Right lobe of liver (tissue), 4 donors: ENCODE measurements around the gene OTOP3.

Source experiments
- POLR2A ChIP-seq: fragments of 450-650 bp; IDR thresholded peaks from one replicate; pipeline ENCODE4 v1.6.1; 2017; ENCODE audit warnings: antibody characterized with exemption, mild to moderate bottlenecking
- TF ChIP-seq, protein P1 (sequence below), 4 donors: fragments of 200-600 bp in 3 of 4; fragments of 450-650 bp in 1 of 4; IDR thresholded peaks; one replicate each; pipeline versions ENCODE4 v1.5.1 to v1.8.0; 2016 to 2022; ENCODE audit warnings: antibody characterized with exemption in 4 of 4, mild to moderate bottlenecking in 2 of 4
- donor health status: DM: no; HTN: no; CAD: no.
- donor health status: DM: no; HTN: no; CAD: no.
- donor health status: DM: no; HTN: yes; CAD: no.

DNA sequence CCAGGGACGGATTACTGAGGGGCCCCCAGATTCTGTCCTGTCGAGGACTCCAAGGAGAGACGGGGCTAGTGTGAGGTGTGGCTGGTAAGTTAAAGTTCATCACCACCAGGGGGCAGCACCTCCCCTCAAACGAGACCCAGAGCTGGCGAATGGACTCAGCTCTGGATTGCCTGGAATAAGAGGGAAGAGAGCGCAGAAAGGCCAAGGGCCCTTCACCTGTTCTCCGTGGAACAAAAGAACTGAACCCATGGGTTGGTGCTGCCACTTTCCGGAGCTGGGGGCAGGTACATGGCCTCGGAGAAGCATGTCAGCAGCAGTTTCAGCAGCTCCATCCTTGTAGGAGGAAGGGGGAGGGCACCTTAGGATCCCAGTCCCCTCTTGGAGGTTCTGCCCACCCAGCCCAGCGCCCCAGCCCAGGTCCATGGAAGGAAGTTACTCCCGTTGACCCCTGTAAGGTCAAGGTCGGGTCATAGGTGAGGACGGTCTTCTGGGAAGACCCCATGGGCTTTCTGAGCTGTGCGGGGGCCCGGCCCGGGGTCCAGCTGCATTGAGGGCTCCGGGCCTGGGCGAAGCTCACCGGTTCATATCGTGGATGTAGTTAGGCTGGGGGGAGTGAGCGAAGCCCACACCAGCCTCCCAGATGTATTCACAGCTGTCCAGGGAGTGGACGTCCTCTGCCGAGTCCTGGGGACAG lies 26.1 kb downstream of the OTOP3 start:
- TF ChIP-seq, protein P1, sequence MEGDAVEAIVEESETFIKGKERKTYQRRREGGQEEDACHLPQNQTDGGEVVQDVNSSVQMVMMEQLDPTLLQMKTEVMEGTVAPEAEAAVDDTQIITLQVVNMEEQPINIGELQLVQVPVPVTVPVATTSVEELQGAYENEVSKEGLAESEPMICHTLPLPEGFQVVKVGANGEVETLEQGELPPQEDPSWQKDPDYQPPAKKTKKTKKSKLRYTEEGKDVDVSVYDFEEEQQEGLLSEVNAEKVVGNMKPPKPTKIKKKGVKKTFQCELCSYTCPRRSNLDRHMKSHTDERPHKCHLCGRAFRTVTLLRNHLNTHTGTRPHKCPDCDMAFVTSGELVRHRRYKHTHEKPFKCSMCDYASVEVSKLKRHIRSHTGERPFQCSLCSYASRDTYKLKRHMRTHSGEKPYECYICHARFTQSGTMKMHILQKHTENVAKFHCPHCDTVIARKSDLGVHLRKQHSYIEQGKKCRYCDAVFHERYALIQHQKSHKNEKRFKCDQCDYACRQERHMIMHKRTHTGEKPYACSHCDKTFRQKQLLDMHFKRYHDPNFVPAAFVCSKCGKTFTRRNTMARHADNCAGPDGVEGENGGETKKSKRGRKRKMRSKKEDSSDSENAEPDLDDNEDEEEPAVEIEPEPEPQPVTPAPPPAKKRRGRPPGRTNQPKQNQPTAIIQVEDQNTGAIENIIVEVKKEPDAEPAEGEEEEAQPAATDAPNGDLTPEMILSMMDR (IDR thresholded peaks at IDR 0.05): peak; percentile 73 to 81 (median 77)
- TF ChIP-seq POLR2A: no peak
